ENCODE measurements around the gene CREB3L2.

CREB3L2 gene

DNA sequence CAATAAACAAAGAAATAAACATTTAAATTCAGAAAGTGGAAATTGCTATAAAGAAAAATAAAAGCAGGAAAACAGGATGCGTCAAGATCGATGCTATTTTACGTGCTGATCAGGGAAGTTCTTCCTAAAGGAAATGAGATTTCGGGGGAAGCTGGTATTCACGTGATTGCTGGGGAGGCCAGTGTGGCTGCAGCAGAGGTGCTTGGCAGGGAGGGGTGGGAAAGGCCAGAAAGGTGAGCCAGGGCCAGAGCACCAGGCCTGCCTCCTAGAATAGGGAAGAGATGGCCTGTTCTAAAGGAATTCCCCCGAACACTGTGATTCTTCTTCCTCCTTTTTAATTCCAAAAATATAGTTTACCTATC is 923 bp upstream of the CREB3L2 start:
- TF ChIP-seq, protein P1, sequence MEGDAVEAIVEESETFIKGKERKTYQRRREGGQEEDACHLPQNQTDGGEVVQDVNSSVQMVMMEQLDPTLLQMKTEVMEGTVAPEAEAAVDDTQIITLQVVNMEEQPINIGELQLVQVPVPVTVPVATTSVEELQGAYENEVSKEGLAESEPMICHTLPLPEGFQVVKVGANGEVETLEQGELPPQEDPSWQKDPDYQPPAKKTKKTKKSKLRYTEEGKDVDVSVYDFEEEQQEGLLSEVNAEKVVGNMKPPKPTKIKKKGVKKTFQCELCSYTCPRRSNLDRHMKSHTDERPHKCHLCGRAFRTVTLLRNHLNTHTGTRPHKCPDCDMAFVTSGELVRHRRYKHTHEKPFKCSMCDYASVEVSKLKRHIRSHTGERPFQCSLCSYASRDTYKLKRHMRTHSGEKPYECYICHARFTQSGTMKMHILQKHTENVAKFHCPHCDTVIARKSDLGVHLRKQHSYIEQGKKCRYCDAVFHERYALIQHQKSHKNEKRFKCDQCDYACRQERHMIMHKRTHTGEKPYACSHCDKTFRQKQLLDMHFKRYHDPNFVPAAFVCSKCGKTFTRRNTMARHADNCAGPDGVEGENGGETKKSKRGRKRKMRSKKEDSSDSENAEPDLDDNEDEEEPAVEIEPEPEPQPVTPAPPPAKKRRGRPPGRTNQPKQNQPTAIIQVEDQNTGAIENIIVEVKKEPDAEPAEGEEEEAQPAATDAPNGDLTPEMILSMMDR (IDR thresholded peaks at IDR 0.05; ENCODE audit: low read depth, low read length) = no peak
- H3K36me3 ChIP-seq = no peaks in the 10 kb centered on the region
- no peaks in the 10 kb centered on the region for H3K27me3 ChIP-seq (ENCODE audit: insufficient read depth, low read depth, severe bottlenecking)
- no peak overlapping the region for H3K27ac ChIP-seq
- no peaks in the 10 kb centered on the region for H3K9me3 ChIP-seq (ENCODE audit: severe bottlenecking)
- DNase-seq = no peak
- H3K4me3 ChIP-seq (ENCODE audit: low read depth, low read length) = no peak overlapping the region

DNA sequence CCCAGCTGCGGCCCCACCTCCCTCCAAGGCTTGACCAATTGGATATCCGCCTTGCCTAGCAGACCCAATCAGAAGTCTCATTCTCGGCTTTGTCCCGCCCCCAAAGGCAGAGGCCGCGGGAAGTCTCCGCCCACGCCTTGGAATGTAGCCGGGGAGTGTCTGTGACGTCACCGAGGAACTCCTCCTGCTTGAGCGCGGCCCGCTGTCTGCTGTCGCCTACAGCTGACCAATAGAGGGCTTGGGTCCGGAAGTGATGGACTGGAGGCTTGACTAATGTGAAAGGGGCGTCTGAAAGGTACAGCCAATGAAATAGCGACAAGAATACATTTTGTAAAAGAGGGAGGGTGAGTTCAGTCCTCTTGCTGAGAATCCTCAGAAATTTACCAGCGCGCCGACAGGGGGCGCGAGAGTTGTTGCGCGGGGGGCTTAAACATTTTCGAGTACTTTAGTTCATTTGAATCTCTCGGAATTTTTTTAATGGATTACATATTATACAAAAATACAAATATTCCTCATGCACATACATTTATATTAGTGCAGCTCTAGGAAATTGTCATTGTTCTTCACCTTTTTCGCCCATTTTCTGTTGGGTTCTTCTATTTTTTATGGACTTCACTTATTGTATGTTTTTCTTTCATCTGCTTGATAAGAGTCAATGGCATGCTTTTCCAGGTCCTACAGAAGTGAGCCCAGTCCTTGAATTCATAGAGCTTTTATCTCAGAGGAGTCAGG is 376 bp upstream of the CREB3L2 start:
- peak overlapping the region; percentile 86 for H3K4me3 ChIP-seq (ENCODE audit: low read depth, low read length)
- peak; percentile 98 for DNase-seq
- TF ChIP-seq, protein P1 (IDR thresholded peaks at IDR 0.05; ENCODE audit: low read depth, low read length) = peak; percentile 60
- H3K27ac ChIP-seq = no peak overlapping the region
- H3K9me3 ChIP-seq (ENCODE audit: severe bottlenecking) = no peaks in the 10 kb centered on the region
- H3K27me3 ChIP-seq (ENCODE audit: insufficient read depth, low read depth, severe bottlenecking) = no peaks in the 10 kb centered on the region
- no peaks in the 10 kb centered on the region for H3K36me3 ChIP-seq

DNA sequence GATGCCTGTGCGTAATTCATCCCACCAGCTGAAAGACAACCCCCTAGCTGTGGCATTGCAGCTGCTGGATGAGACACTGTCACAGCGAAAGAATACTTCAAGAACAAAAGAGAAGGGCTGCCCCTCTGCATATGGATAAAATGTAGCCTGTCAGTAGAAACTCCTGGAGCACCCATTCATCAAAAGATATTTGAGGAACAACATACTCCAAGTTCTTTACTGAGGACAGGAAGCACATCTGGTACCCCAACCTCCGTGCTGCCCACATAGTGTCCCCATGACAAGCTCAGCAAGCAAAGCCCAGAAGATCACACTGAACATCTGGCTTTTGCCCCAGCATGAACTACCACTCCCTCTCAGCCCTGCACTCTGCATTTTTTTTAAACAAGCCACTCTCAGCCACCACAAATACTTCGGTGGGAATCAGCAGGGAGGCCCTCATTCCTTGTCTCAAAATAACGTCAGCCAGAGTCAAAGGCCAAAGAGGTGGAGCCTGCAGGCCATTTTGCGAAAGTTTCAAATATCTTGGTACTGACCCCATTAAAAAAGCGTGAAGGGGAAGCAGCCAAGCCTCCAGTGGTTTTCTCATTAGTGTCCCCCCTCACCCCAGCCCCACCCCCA is 1.7 kb downstream of the CREB3L2 start:
- Histone ChIP-seq H3K4me3 (ENCODE audit: low read depth, low read length) (peak overlapping the region; percentile 86), H3K9me3 (ENCODE audit: severe bottlenecking) (peaks cover 2% of the 10 kb centered on the region), H3K27ac (no peak overlapping the region), H3K36me3 (no peaks in the 10 kb centered on the region), H3K27me3 (ENCODE audit: insufficient read depth, low read depth, severe bottlenecking) (no peaks in the 10 kb centered on the region)
- TF ChIP-seq, protein P1 (IDR thresholded peaks at IDR 0.05; ENCODE audit: low read depth, low read length) = no peak
- DNase-seq = no peak

DNA sequence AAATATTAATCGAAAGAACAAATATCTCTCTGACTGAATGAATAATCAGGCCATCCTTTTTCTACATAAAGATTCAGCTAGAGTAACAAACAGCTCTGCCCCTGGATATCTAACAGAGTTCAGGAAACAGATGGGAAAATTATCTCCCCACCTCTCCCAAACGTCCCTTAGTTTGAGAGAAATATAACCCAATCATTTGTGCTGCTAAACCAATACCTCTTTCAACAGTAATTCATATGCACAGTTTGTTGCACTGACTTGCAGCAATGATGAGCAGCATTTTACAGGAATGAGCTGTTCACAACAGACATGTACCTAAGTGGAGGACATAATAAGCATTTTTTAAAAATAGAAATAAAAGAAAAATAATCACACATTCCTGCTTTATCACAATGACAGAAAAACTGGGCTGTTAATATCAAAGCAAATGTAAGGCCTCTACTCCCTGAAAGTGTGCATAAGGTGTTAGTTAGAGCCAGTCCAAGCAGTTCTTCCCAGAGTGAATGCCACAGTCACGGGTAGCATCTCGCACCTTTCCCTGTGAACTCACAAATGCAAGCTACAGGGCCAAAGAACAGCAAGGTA is 2.3 kb downstream of the CREB3L2 start:
- no peak for DNase-seq
- Histone ChIP-seq H3K4me3 (ENCODE audit: low read depth, low read length) (no peak overlapping the region), H3K27ac (no peak overlapping the region), H3K36me3 (no peaks in the 10 kb centered on the region; the same call in 1 of the 2 replicates), H3K27me3 (ENCODE audit: insufficient read depth, low read depth, severe bottlenecking) (no peaks in the 10 kb centered on the region), H3K9me3 (ENCODE audit: severe bottlenecking) (peaks cover 2% of the 10 kb centered on the region)
- TF ChIP-seq, protein P1 (IDR thresholded peaks at IDR 0.05; ENCODE audit: low read depth, low read length) = no peak

DNA sequence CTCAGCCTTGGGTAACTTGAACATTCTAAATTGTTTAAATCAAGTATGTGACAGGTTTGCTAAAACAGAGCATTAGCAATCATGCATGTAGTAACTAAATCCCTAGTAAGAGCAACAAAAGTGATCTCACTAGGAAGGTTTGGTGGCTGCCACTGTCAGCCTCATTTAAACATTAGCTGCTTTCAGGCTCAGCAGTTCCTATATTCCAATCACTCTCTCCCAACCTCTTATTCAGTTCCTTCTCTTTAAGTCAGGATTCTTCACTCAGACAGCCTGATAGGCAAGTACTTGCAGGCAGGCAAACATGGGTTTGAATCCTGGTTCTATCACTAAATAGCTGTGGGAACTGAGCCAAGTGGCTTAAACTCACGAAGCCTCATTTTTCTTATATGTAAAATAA is 3.6 kb downstream of the CREB3L2 start:
- Histone ChIP-seq H3K27ac (no peak overlapping the region), H3K9me3 (ENCODE audit: severe bottlenecking) (peaks cover 2% of the 10 kb centered on the region), H3K4me3 (ENCODE audit: low read depth, low read length) (no peak overlapping the region), H3K27me3 (ENCODE audit: insufficient read depth, low read depth, severe bottlenecking) (no peaks in the 10 kb centered on the region), H3K36me3 (no peaks in the 10 kb centered on the region; the same call in 1 of the 2 replicates)
- TF ChIP-seq, protein P1 (IDR thresholded peaks at IDR 0.05; ENCODE audit: low read depth, low read length) = no peak
- no peak for DNase-seq
